ENCODE data around the gene MTR. TPM values are rescaled to one million over a fixed set of nuclear protein-coding genes. Genes with fewer than 3 reads are reported as not detected.

MTR gene
- total RNA-seq, 2 donors from 2014 or later = 18.8 to 48.7 TPM

DNA sequence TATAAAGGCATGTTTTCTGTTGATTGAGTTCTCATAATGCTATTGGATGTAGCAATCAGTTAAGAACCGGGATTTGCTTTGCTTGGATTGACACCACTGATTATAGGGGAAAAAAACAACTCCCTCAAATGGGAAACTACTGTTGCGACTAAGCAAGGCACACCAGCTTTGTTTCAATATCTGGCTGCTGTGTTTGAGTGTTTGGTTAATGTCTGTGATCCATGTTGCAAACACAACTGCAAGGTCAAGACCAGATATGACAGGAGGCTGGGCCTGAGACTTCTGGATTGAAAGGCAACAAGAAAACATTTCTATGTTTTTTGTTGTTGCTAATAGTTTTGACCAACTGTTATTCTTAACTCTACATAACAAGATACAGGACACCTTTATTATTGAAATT, 50.7 kb downstream of the MTR start:
- intact Hi-C loops (cut with DNase I) = no loop called here
- Histone ChIP-seq H3K27me3 (replicated peaks; ENCODE audit: insufficient read depth) (no peaks in the 10 kb centered on the region), H3K9me3 (no peaks in the 10 kb centered on the region), H3K4me3 (no peak overlapping the region), H3K27ac (no peak overlapping the region), H3K36me3 (no peaks in the 10 kb centered on the region), H3K4me1 (replicated peaks) (no peaks in the 10 kb centered on the region)
- no peak for DNase-seq (ENCODE audit: low spot score)
- WGBS = 87% methylated on average over 2 of the region's 2 CpGs
- no peak for TF ChIP-seq POLR2A (IDR thresholded peaks at IDR 0.05)
- TF ChIP-seq, protein P1, sequence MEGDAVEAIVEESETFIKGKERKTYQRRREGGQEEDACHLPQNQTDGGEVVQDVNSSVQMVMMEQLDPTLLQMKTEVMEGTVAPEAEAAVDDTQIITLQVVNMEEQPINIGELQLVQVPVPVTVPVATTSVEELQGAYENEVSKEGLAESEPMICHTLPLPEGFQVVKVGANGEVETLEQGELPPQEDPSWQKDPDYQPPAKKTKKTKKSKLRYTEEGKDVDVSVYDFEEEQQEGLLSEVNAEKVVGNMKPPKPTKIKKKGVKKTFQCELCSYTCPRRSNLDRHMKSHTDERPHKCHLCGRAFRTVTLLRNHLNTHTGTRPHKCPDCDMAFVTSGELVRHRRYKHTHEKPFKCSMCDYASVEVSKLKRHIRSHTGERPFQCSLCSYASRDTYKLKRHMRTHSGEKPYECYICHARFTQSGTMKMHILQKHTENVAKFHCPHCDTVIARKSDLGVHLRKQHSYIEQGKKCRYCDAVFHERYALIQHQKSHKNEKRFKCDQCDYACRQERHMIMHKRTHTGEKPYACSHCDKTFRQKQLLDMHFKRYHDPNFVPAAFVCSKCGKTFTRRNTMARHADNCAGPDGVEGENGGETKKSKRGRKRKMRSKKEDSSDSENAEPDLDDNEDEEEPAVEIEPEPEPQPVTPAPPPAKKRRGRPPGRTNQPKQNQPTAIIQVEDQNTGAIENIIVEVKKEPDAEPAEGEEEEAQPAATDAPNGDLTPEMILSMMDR (IDR thresholded peaks at IDR 0.05) = no peak
- TF ChIP-seq POLR2AphosphoS5 (IDR thresholded peaks at IDR 0.05) = no peak

DNA sequence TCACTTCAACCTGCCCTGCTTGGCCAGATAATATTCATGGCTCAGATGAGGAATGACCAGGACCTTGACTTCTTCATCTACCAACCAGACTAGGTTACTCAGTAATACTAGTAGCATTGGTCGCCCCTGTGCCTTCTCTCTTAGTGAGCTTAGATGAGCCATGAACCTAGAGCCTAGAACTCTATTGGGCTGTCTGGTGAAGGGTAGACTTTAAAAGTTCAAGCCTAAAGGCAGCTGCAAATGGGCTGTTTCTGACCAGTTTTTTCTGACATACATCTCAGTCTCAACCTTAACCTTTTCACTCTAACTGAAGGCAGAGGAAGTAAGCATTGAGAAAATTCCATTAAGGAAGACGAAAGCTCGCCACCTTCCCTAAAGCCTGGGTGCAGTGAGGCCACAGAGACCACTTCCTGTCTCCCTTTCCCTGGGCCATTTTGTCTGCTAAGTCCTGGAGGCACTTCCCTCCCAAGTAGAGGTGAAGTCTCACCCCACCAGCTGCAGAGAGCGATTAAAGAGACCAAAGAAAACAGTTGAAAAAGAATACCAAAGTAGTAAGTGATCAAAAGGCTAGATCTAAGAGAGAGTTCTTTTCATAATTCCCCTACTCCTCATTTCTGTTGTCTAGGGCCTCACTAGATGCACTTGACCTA, 53.3 kb downstream of the MTR start:
- no peak for DNase-seq (ENCODE audit: low spot score)
- Histone ChIP-seq H3K27me3 (replicated peaks; ENCODE audit: insufficient read depth) (no peaks in the 10 kb centered on the region), H3K4me1 (replicated peaks) (no peaks in the 10 kb centered on the region), H3K27ac (no peak overlapping the region), H3K36me3 (no peaks in the 10 kb centered on the region), H3K4me3 (no peak overlapping the region), H3K9me3 (no peaks in the 10 kb centered on the region)
- WGBS = 71% methylated on average over 4 of the region's 4 CpGs
- intact Hi-C loops (cut with DNase I) = no loop called here
- no peak for TF ChIP-seq POLR2AphosphoS5 (IDR thresholded peaks at IDR 0.05)
- no peak for TF ChIP-seq POLR2A (IDR thresholded peaks at IDR 0.05)
- TF ChIP-seq, protein P1 (IDR thresholded peaks at IDR 0.05) = no peak

DNA sequence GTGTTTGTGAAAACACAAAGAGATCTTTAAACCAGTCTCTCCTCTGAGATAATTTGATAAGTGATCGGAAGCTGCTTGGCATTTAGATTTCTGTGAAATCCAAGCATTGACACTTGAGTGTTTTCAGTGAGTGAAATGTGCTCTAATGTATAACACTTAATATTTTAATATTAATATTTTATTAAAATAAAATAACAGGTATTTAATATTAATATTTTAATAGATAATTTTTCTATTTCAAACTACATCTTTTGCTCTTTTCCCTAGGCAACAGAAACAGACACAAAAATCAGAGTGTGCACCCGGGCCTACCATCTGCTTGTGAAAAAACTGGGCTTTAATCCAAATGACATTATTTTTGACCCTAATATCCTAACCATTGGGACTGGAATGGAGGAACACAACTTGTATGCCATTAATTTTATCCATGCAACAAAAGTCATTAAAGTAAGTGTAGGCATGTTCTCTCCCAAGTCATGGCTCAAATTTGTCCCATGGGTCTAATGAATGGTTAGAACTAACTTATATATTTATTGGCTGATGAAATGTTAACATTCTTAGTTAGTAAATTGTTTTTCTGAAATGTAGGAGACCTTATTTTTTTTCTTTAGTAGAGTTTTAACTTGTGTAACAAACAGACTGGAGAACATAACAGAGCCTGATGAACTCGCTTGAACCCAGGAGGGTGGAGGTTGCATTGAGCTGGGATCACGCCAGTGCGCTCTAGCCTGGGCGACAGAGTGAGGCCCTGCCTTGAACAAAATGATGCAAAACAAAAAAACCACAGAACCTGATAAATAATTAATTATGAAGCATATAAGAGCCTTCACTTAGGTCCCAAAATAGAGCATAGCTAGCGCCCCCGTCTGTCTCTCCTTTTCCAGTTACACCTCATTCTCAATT, 55.2 kb downstream of the MTR start:
- no peaks in the 10 kb centered on the region for H3K36me3 ChIP-seq
- H3K4me3 ChIP-seq = no peak overlapping the region
- no peaks in the 10 kb centered on the region for H3K9me3 ChIP-seq
- WGBS = 83% methylated on average over 8 of the region's 8 CpGs
- intact Hi-C loops (cut with DNase I) = no loop called here
- H3K27me3 ChIP-seq (replicated peaks; ENCODE audit: insufficient read depth) = no peaks in the 10 kb centered on the region
- TF ChIP-seq, protein P1 (IDR thresholded peaks at IDR 0.05) = no peak
- no peak for TF ChIP-seq POLR2A (IDR thresholded peaks at IDR 0.05)
- no peak for TF ChIP-seq POLR2AphosphoS5 (IDR thresholded peaks at IDR 0.05)
- DNase-seq (ENCODE audit: low spot score) = no peak
- H3K27ac ChIP-seq = no peak overlapping the region
- H3K4me1 ChIP-seq (replicated peaks) = no peaks in the 10 kb centered on the region

DNA sequence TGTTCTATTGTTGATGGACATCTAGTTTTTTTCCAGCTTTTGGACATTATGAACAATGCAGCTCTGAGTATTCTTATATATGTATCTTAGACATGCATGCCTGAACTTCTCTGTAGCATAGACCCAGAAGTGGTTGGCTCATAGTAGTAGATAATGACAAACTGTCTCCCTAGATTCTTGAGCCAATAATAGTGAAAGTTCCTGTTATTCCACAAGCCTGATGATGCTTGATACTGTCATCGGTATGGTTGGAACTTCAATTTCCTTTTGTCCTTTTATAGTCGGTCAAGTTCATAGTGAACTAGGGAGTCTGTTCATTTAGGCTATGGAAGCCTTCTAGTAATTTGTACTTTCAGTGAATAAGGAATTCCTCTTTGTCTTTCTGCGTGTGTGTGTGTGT, 56.8 kb downstream of the MTR start:
- 77% methylated on average over 3 of the region's 3 CpGs for WGBS
- Histone ChIP-seq H3K27me3 (replicated peaks; ENCODE audit: insufficient read depth) (no peaks in the 10 kb centered on the region), H3K27ac (no peak overlapping the region), H3K36me3 (no peaks in the 10 kb centered on the region), H3K9me3 (no peaks in the 10 kb centered on the region), H3K4me1 (replicated peaks) (no peaks in the 10 kb centered on the region), H3K4me3 (no peak overlapping the region)
- no peak for DNase-seq (ENCODE audit: low spot score)
- TF ChIP-seq POLR2A (IDR thresholded peaks at IDR 0.05) (no peak), POLR2AphosphoS5 (IDR thresholded peaks at IDR 0.05) (no peak)
- TF ChIP-seq, protein P1 (IDR thresholded peaks at IDR 0.05) = no peak
- intact Hi-C loops (cut with DNase I) = no loop called here

Data from prostate gland (tissue), 2 donors.